A549 (cell line): ENCODE measurements around the gene DSG2.

Experiments
- BCL3 ChIP-seq: fragments of >200 bp; sonication (Bioruptor Twin); formaldehyde crosslinking; IDR thresholded peaks from 3 replicates; pipeline ENCODE4 v1.6.1; 2016
- BHLHE40 ChIP-seq: IDR thresholded peaks from 2 replicates; pipeline ENCODE4 v1.6.1; 2012; ENCODE audit warnings: low read depth, low read length, inconsistent platforms
- CBX2 ChIP-seq: fragments of 200-600 bp; sonication (generic); IDR thresholded peaks from 2 replicates; pipeline ENCODE4 v1.6.1; 2016; ENCODE audit warnings: low read depth, mild to moderate bottlenecking, borderline replicate concordance
- CTCF ChIP-seq: fragments of >200 bp; sonication (Bioruptor Twin); formaldehyde crosslinking; IDR thresholded peaks from 3 replicates; pipeline ENCODE4 v1.5.1; 2016
- ELK1 ChIP-seq: fragments of 150-350 bp; IDR thresholded peaks from 2 replicates; pipeline ENCODE4 v1.6.1; 2014; ENCODE audit warnings: low read depth, mild to moderate bottlenecking, low read length
- EP300 ChIP-seq, 2 experiments: fragments of >200 bp; sonication (Bioruptor Twin); formaldehyde crosslinking; IDR thresholded peaks; 2 replicates in 1 of 2; 3 replicates in 1 of 2; pipeline ENCODE4 v1.6.1; 2016 to 2017
- JUN ChIP-seq, 2 experiments: fragments of >200 bp; sonication (Bioruptor Twin); formaldehyde crosslinking; IDR thresholded peaks; 2 replicates in 1 of 2; 3 replicates in 1 of 2; pipeline ENCODE4 v1.6.1; 2016 to 2017
- JUNB ChIP-seq: fragments of >200 bp; sonication (Bioruptor Twin); formaldehyde crosslinking; IDR thresholded peaks from 2 replicates; pipeline ENCODE4 v1.6.1; 2016
- MAX ChIP-seq: IDR thresholded peaks from 2 replicates; pipeline ENCODE4 v1.6.1; 2012
- NPAS2 ChIP-seq: fragments of 250-450 bp; sonication (Bioruptor Pico); IDR thresholded peaks from 2 replicates; pipeline ENCODE4 v1.8.0; 2022; ENCODE audit warnings: mild to moderate bottlenecking, moderate library complexity, borderline replicate concordance
- POLR2A ChIP-seq: IDR thresholded peaks from 2 replicates; pipeline ENCODE4 v1.6.1; 2012; ENCODE audit warnings: mild to moderate bottlenecking, low read length
- RAD21 ChIP-seq, 2 experiments: fragments of >200 bp in 1 of 2; sonication (Bioruptor Twin) in 1 of 2; formaldehyde crosslinking in 1 of 2; IDR thresholded peaks in 1 of 2; conservative IDR thresholded peaks in 1 of 2; 2 replicates in 1 of 2; 3 replicates in 1 of 2; pipeline ENCODE4 v1.6.1; 2012 to 2018; ENCODE audit warnings: inconsistent platforms in 1 of 2
- REST ChIP-seq: fragments of 200-600 bp; sonication (generic); IDR thresholded peaks from 2 replicates; pipeline ENCODE4 v1.6.1; 2016; ENCODE audit warnings: antibody characterized with exemption, mild to moderate bottlenecking, moderate library complexity
- USF2 ChIP-seq: fragments of 450-650 bp; IDR thresholded peaks from 2 replicates; pipeline ENCODE4 v1.6.1; 2014; ENCODE audit warnings: antibody characterized with exemption

- TF ChIP-seq POLR2A: no peak
- no peak for TF ChIP-seq JUNB
- TF ChIP-seq NPAS2 (CRISPR knock-in tag): no peak
- TF ChIP-seq MAX: no peak
- TF ChIP-seq USF2: no peak
- no peak for TF ChIP-seq CTCF
- TF ChIP-seq BHLHE40: no peak
- no peak for TF ChIP-seq RAD21 (conservative IDR thresholded peaks at IDR 0.05 in 1 of 2, IDR thresholded peaks at IDR 0.05 in 1 of 2)
- TF ChIP-seq CBX2: no peak
- no peak for TF ChIP-seq REST
- TF ChIP-seq ELK1: no peak
- no peak for TF ChIP-seq JUN (IDR thresholded peaks at IDR 0.05)
- TF ChIP-seq BCL3: no peak
- TF ChIP-seq EP300 (IDR thresholded peaks at IDR 0.05): no peak
These were observed 5.3 kb upstream of the DSG2 start for GRCh38 chr18:31492671-31493070.
